Sigmoid colon (tissue), 7 donors: ENCODE data around the gene HAND1. TPM values are rescaled to one million over a fixed set of nuclear protein-coding genes. Genes with fewer than 3 reads are reported as not detected.
"Not testable (repeated sequence)": the region's sequence is repeated elsewhere in the genome, so short reads cannot be mapped to it uniquely, and the experiment has no call there.

ENCODE experiments used
- DNase-seq: peaks from one replicate; pipeline ENCODE4 v3.0.0-alpha.2; 2019
- H3K27ac ChIP-seq, 4 donors: fragments of 200-600 bp; sonication (generic); one replicate each; pipeline ENCODE4 v1.5.1; 2016 to 2019; ENCODE audit warnings: mild to moderate bottlenecking in 1 of 4
- H3K27me3 ChIP-seq, 3 donors: fragments of 200-600 bp; sonication (generic); one replicate each; pipeline ENCODE4 v1.5.1; 2019; ENCODE audit warnings: mild to moderate bottlenecking in 1 of 3
- H3K36me3 ChIP-seq, 4 donors: fragments of 200-600 bp; sonication (generic); one replicate each; pipeline ENCODE4 v1.5.1; 2016 to 2019
- H3K4me1 ChIP-seq, 4 donors: fragments of 200-600 bp; sonication (generic); one replicate each; pipeline ENCODE4 v1.5.1; 2017 to 2019
- H3K4me3 ChIP-seq, 4 donors: fragments of 200-600 bp; sonication (generic); one replicate each; pipeline ENCODE4 v1.5.1; 2017 to 2019; ENCODE audit warnings: mild to moderate bottlenecking in 2 of 4, moderate library complexity in 1 of 4
- H3K9me3 ChIP-seq, 4 donors: fragments of 200-600 bp in 3 of 4; sonication (generic) in 3 of 4; one replicate each; pipeline versions ENCODE4 v1.5.1 to v1.6.1; 2013 to 2019
- EP300 ChIP-seq, 4 donors: sonication (generic); formaldehyde crosslinking; IDR thresholded peaks; one replicate each; pipeline ENCODE4 v1.6.1; 2017; ENCODE audit warnings: antibody characterized with exemption in 4 of 4
- POLR2A ChIP-seq, 2 donors: fragments of 450-650 bp; IDR thresholded peaks; one replicate each; pipeline ENCODE4 v1.6.1; 2016; ENCODE audit warnings: antibody characterized with exemption in 2 of 2, mild to moderate bottlenecking in 2 of 2, moderate library complexity in 2 of 2
- POLR2AphosphoS5 ChIP-seq, 4 donors: sonication (generic); formaldehyde crosslinking; IDR thresholded peaks; one replicate each; pipeline ENCODE4 v1.6.1; 2017; ENCODE audit warnings: antibody characterized with exemption in 4 of 4
- WGBS, 2 donors: extraction: QIAGEN DNeasy Blood & Tissue Kit; methylation state at CpG; one replicate each; pipeline ENCODE4 v1.1.7; 2013; 5-methylcytosine and 5-hydroxymethylcytosine counted together
- intact Hi-C: fragments of 100-400 bp; cut with DNase I; formaldehyde crosslinking; loops from one replicate; pipeline ENCODE4 v1.15.1; 2023
- polyA plus RNA-seq, 3 donors: library from polyadenylated mRNA; stranded (reverse); fragments of 200-250 nt; gene quantifications; one replicate each; pipeline ENCODE4 v1.2.3, GENCODE V29; 2013
- total RNA-seq, 4 donors: library from RNA; depleted of rRNA; stranded (reverse); fragments of >200 nt; gene quantifications; one replicate each; pipeline ENCODE4 v1.1.0, GENCODE V29; 2016
- TF ChIP-seq, protein P1 (sequence below), 4 experiments: fragments of 450-650 bp in 3 of 4; fragments of 200-600 bp in 1 of 4; IDR thresholded peaks; one replicate each; pipeline ENCODE4 v1.5.1; 2016 to 2019; ENCODE audit warnings: antibody characterized with exemption in 4 of 4, mild to moderate bottlenecking in 3 of 4, moderate library complexity in 2 of 4
- donor health status: healthy with polysubstance abuse.
- donor health status: Bipolar disorder and iron deficiency.
- donor health status: healthy.

The HAND1 gene
- total and polyA plus RNA-seq, 7 donors: 2.4 to 69.2 (median 46.0) TPM; not detected in 1

DNA sequence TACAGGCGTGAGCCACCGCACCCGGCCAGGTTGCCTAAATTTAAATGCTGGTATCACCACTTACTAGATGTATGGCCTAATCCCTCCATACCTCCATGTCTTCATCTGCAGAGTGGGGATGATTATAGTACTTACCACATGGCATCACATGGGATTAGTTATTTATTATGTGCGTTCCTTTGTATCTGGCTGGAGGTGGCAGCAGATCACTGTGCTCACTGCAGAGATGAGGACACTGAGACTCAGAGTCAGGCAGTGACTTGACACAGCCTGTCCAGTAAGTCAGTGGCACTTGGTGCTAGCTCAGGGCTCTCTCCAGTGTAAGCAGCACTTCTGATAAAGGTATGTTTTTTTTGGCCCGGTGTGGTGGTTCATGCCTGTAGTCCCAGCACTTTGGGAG is 38.4 kb upstream of the HAND1 start:
- H3K27me3 ChIP-seq: no peaks in the 10 kb centered on the region

DNA sequence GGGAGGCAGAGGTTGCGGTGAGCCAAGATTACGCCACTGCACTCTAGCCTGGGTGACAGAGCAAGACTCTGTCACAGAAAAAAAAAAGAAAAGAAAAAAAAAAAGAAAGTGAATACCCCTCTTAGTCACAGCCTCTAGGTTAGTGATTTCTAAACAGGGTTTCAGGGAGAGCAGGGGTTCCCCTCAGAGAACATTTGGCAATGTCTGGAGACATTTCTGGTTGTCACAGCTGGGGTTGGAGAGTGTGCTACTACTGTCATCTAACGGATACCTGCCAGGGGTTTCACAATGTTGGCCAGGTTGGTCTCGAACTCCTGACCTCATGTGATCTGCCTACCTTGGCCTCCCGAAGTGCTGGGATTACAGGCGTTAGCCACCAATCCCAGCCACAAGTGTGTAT is 37.5 kb upstream of the HAND1 start:
- DNase-seq, H3K4me3 ChIP-seq, H3K27me3 ChIP-seq, H3K27ac ChIP-seq, H3K9me3 ChIP-seq, intact Hi-C loops, H3K36me3 ChIP-seq: not testable (repeated sequence)
- peaks cover 0 to 21% (median 10%) of the 10 kb centered on the region in 4 donors for H3K4me1 ChIP-seq
- WGBS, 2 donors: 76 to 90% methylated on average over 6 of the region's 6 CpGs

More for the DNA sequence above, 38.4 kb upstream of the HAND1 start:
- TF ChIP-seq POLR2A (IDR thresholded peaks at IDR 0.05): no peak
- TF ChIP-seq, protein P1, sequence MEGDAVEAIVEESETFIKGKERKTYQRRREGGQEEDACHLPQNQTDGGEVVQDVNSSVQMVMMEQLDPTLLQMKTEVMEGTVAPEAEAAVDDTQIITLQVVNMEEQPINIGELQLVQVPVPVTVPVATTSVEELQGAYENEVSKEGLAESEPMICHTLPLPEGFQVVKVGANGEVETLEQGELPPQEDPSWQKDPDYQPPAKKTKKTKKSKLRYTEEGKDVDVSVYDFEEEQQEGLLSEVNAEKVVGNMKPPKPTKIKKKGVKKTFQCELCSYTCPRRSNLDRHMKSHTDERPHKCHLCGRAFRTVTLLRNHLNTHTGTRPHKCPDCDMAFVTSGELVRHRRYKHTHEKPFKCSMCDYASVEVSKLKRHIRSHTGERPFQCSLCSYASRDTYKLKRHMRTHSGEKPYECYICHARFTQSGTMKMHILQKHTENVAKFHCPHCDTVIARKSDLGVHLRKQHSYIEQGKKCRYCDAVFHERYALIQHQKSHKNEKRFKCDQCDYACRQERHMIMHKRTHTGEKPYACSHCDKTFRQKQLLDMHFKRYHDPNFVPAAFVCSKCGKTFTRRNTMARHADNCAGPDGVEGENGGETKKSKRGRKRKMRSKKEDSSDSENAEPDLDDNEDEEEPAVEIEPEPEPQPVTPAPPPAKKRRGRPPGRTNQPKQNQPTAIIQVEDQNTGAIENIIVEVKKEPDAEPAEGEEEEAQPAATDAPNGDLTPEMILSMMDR (IDR thresholded peaks at IDR 0.05): no peak
- no peak for TF ChIP-seq EP300 (IDR thresholded peaks at IDR 0.05)
- TF ChIP-seq POLR2AphosphoS5 (IDR thresholded peaks at IDR 0.05): no peak
- no peaks in the 10 kb centered on the region for H3K9me3 ChIP-seq
- no peak for DNase-seq
- no peak overlapping the region for H3K4me3 ChIP-seq
- H3K4me1 ChIP-seq: peaks cover 0 to 30% (median 14%) of the 10 kb centered on the region in 4 donors
- intact Hi-C loops: no loop called here
- 92 to 97% methylated on average over 5 of the region's 5 CpGs for WGBS, 2 donors
- H3K27ac ChIP-seq: no peak overlapping the region
- no peaks in the 10 kb centered on the region for H3K36me3 ChIP-seq

DNA sequence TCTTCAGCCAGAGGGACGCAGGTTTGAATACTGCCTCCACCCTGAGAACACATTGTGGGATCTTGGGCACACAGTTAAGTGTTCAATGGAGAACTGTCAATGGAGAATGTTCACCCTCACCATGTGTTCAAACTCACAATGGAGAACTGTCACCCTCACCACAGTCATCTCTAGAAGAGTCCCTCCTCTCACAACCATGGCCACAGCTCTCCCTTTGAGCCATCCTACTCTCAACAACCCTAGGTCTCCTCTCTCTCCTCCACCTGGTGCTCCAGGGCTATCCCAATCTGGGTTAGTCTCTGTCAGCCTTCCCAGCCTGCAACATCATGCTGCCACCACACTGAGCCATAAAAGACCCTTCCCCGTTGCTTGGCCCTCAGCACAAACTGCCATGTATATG is 36.3 kb upstream of the HAND1 start:
- intact Hi-C loops: no loop called here
- H3K9me3 ChIP-seq: no peaks in the 10 kb centered on the region
- 84 to 88% methylated on average over 2 of the region's 2 CpGs for WGBS, 2 donors
- H3K36me3 ChIP-seq: no peaks in the 10 kb centered on the region
- H3K27me3 ChIP-seq: no peaks in the 10 kb centered on the region
- no peak overlapping the region for H3K27ac ChIP-seq
- peak; percentile 49 for DNase-seq
- TF ChIP-seq EP300 (IDR thresholded peaks at IDR 0.05) (no peak), POLR2A (IDR thresholded peaks at IDR 0.05) (no peak), POLR2AphosphoS5 (IDR thresholded peaks at IDR 0.05) (no peak)
- TF ChIP-seq, protein P1 (IDR thresholded peaks at IDR 0.05): no peak
- no peak overlapping the region for H3K4me3 ChIP-seq
- peaks cover 0 to 12% (median 6%) of the 10 kb centered on the region in 4 donors for H3K4me1 ChIP-seq

DNA sequence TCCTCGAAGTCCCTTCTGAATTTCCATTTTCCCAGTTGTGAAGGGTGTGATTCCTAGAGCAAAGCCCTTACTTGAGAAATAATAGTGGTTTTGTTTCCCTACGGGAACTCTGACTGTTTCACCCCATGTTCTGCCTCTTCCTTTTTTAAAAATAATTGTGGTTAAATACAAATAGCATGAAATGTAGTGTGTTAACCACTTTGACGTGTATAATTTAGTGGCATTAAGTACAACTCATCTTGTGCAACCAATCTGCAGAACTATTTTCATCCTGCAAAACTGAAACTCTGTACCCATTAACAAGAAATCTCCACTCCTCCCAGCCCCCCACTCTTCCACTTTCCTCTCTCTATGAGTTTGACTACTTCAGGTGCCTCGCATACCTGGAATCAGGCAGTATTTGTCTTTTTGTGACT is 35.6 kb upstream of the HAND1 start:
- Histone ChIP-seq H3K9me3 (no peaks in the 10 kb centered on the region), H3K4me3 (no peak overlapping the region), H3K36me3 (no peaks in the 10 kb centered on the region), H3K27me3 (no peaks in the 10 kb centered on the region), H3K27ac (no peak overlapping the region), H3K4me1 (peaks cover 0 to 8% (median 3%) of the 10 kb centered on the region in 4 donors)
- TF ChIP-seq POLR2A (IDR thresholded peaks at IDR 0.05): no peak
- no peak for TF ChIP-seq POLR2AphosphoS5 (IDR thresholded peaks at IDR 0.05)
- TF ChIP-seq EP300 (IDR thresholded peaks at IDR 0.05): no peak
- TF ChIP-seq, protein P1 (IDR thresholded peaks at IDR 0.05): no peak
- intact Hi-C loops: no loop called here
- no peak for DNase-seq
- WGBS, 2 donors: 49 to 55% methylated on average over 4 of the region's 4 CpGs

DNA sequence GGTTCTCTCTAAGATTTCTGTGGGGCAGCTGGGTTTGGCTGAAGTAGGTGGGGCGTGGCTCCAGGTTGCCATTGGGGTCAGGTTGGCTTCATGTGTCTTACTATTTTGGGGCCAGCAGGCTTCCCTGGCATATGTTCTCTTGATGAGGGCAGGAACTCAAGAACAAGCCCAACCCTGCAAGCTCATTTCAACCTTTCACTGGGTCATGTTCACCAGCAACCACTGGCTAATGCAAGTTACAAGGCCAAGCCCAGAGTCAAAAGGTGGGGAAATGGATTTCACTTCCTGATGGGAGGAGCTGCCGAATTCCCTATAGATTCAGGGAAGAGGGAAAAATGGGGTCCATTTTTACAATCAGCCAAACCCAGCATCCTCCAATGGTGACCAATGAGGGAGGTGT is 34.0 kb upstream of the HAND1 start:
- DNase-seq: peak; percentile 25
- no peaks in the 10 kb centered on the region for H3K27me3 ChIP-seq
- no peak overlapping the region for H3K27ac ChIP-seq
- H3K9me3 ChIP-seq: no peaks in the 10 kb centered on the region
- TF ChIP-seq, protein P1 (IDR thresholded peaks at IDR 0.05): no peak
- TF ChIP-seq EP300 (IDR thresholded peaks at IDR 0.05) (no peak), POLR2A (IDR thresholded peaks at IDR 0.05) (no peak), POLR2AphosphoS5 (IDR thresholded peaks at IDR 0.05) (no peak)
- H3K36me3 ChIP-seq: no peaks in the 10 kb centered on the region
- no peaks in the 10 kb centered on the region for H3K4me1 ChIP-seq
- intact Hi-C loops: no loop called here
- 77 to 78% methylated on average over 2 of the region's 2 CpGs for WGBS, 2 donors
- H3K4me3 ChIP-seq: no peak overlapping the region
